Upper lobe of left lung (tissue), 4 donors: Measurements from ENCODE around the gene SULT1C3.

Experiments used
- EP300 ChIP-seq, 4 donors: sonication (generic); formaldehyde crosslinking; IDR thresholded peaks; one replicate each; pipeline ENCODE4 v1.5.1; 2017; ENCODE audit warnings: antibody characterized with exemption in 4 of 4, control low read depth in 2 of 4
- POLR2A ChIP-seq, 4 donors: fragments of 450-650 bp; IDR thresholded peaks; one replicate each; pipeline ENCODE4 v1.5.1; 2016 to 2017; ENCODE audit warnings: antibody characterized with exemption in 4 of 4, mild to moderate bottlenecking in 2 of 4
- POLR2AphosphoS5 ChIP-seq, 2 donors: sonication (generic); formaldehyde crosslinking; IDR thresholded peaks; one replicate each; pipeline ENCODE4 v1.5.1; 2017; ENCODE audit warnings: antibody characterized with exemption in 2 of 2
- TF ChIP-seq, protein P1 (sequence below), 6 experiments: fragments of 450-650 bp in 4 of 6; fragments of 200-600 bp in 2 of 6; sonication (generic) in 2 of 6; IDR thresholded peaks; one replicate each; pipeline ENCODE4 v1.5.1; 2016 to 2019; ENCODE audit warnings: antibody characterized with exemption in 6 of 6

DNA sequence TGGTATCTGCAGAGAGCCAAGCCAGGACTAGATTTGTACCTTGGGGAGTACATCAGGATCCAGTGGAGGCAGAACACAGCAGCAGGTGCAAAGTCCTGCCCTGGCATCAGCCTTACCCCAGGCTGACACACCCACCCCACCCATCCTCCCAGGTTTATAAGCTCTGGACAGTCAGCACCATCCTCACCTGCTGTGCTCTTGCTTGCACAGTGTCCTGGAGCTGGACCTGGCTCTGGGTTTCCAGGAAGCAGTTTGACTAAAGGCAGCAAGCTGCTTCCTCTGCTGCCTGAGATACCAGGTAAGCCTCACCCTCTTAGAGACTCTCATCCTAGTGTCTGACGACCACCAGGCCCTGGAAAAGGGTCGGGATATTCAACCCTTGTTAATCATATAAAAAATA, at the start of gene SULT1C3:
- TF ChIP-seq POLR2A (IDR thresholded peaks at IDR 0.05) (no peak), POLR2AphosphoS5 (IDR thresholded peaks at IDR 0.05) (no peak), EP300 (IDR thresholded peaks at IDR 0.05) (no peak)
- TF ChIP-seq, protein P1, sequence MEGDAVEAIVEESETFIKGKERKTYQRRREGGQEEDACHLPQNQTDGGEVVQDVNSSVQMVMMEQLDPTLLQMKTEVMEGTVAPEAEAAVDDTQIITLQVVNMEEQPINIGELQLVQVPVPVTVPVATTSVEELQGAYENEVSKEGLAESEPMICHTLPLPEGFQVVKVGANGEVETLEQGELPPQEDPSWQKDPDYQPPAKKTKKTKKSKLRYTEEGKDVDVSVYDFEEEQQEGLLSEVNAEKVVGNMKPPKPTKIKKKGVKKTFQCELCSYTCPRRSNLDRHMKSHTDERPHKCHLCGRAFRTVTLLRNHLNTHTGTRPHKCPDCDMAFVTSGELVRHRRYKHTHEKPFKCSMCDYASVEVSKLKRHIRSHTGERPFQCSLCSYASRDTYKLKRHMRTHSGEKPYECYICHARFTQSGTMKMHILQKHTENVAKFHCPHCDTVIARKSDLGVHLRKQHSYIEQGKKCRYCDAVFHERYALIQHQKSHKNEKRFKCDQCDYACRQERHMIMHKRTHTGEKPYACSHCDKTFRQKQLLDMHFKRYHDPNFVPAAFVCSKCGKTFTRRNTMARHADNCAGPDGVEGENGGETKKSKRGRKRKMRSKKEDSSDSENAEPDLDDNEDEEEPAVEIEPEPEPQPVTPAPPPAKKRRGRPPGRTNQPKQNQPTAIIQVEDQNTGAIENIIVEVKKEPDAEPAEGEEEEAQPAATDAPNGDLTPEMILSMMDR (IDR thresholded peaks at IDR 0.05), result no peak
